HepG2 (cell line): Measurements from ENCODE around the gene ABHD12. TPM values are rescaled to one million over a fixed set of nuclear protein-coding genes. Genes with fewer than 3 reads are reported as not detected.

Experiments
- ATAC-seq: fragments of 200-7000 bp; cut with Tn5 transposase; 3 replicates; pipeline ENCODE4 v1.9.1; 2020; ENCODE audit warnings: mild to moderate bottlenecking, moderate library complexity
- BruUV-seq: library from RNA; stranded (reverse); fragments of 400-500 nt; replicated peaks from 2 replicates; lab custom pipeline; 2021; lab: Mats Ljungman, UMichigan
- CTCF ChIA-PET: fragments of 300-600 bp; formaldehyde crosslinking; extraction: SDS; loops from one replicate; lab custom pipeline; 2021; ENCODE audit warnings: low total read pairs, inconsistent platforms, low intra/inter-chr PET ratio; lab: Yijun Ruan, JAX
- POLR2A ChIA-PET: fragments of 350-600 bp; sonication (Branson Sonifier 250); formaldehyde crosslinking; loops from one replicate; lab custom pipeline; 2020; ENCODE audit warnings: antibody characterized with exemption, inconsistent platforms; lab: Yijun Ruan, JAX
- DNase-seq: peaks from one replicate; pipeline ENCODE4 v3.0.0-alpha.2; 2015; ENCODE audit warnings: low spot score
- FAIRE-seq: peaks from 3 replicates; lab custom pipeline; 2011; peaks lifted over from hg19 to GRCh38; lab: Jason Lieb, UNC
- H2AFZ ChIP-seq: one replicate; pipeline ENCODE4 v1.6.1; 2011; ENCODE audit warnings: low read length, inconsistent platforms
- H3K27ac ChIP-seq: fragments of 300-600 bp; 3 replicates; pipeline ENCODE4 v1.8.0; 2011; ENCODE audit warnings: mixed run types, mild to moderate bottlenecking, mixed read lengths, low read length, inconsistent platforms; ENCODE audit not compliant: insufficient read depth; ENCODE audit errors: extremely low read length
- H3K27me3 ChIP-seq, 2 experiments: fragments of 200-600 bp in 1 of 2; 2 replicates in 1 of 2; 3 replicates in 1 of 2; pipeline versions ENCODE4 v1.6.0 to v1.8.0; 2011; ENCODE audit warnings: low read length in 2 of 2, mild to moderate bottlenecking in 2 of 2, moderate library complexity in 2 of 2, inconsistent platforms in 1 of 2; ENCODE audit not compliant: insufficient read depth in 2 of 2, control insufficient read depth in 1 of 2
- H3K36me3 ChIP-seq, 2 experiments: fragments of 200-600 bp in 1 of 2; replicated peaks in 1 of 2; 2 replicates in 1 of 2; 3 replicates in 1 of 2; pipeline versions ENCODE4 v1.5.1 to v1.8.0; 2011; ENCODE audit warnings: low read length in 2 of 2, inconsistent platforms in 1 of 2; ENCODE audit not compliant: insufficient read depth in 2 of 2, control insufficient read depth in 1 of 2
- H3K4me1 ChIP-seq: 2 replicates; pipeline ENCODE4 v1.5.1; 2012; ENCODE audit warnings: low read length, inconsistent platforms; ENCODE audit not compliant: insufficient read depth
- H3K4me2 ChIP-seq: 2 replicates; pipeline ENCODE4 v1.6.0; 2011; ENCODE audit warnings: low read depth, low read length, inconsistent platforms
- H3K4me3 ChIP-seq, 3 experiments: fragments of 200-600 bp in 1 of 3; sonication (generic), shearing (Covaris generic) in 1 of 3; replicated peaks in 1 of 3; 2 replicates each; pipeline ENCODE4 v1.5.1; 2011 to 2016; ENCODE audit warnings: low read length in 3 of 3, inconsistent platforms in 2 of 3, low read depth in 2 of 3, mild to moderate bottlenecking in 2 of 3, control low read depth in 1 of 3, mixed read lengths in 1 of 3; ENCODE audit not compliant: insufficient read depth in 1 of 3
- H3K79me2 ChIP-seq: one replicate; pipeline ENCODE4 v1.6.1; 2011; ENCODE audit warnings: low read length, inconsistent platforms; ENCODE audit not compliant: insufficient read depth
- H3K9ac ChIP-seq: 2 replicates; pipeline ENCODE4 v1.6.0; 2011; ENCODE audit warnings: mild to moderate bottlenecking, low read depth, low read length, inconsistent platforms; ENCODE audit not compliant: insufficient read depth
- H3K9me3 ChIP-seq: 2 replicates; pipeline ENCODE4 v1.5.1; 2012; ENCODE audit warnings: mild to moderate bottlenecking, low read length
- H4K20me1 ChIP-seq: 2 replicates; pipeline ENCODE4 v1.6.0; 2011; ENCODE audit warnings: inconsistent platforms, mild to moderate bottlenecking, low read length, moderate library complexity; ENCODE audit not compliant: insufficient read depth
- BCL6 ChIP-seq: IDR thresholded peaks from 2 replicates; pipeline ENCODE4 v1.6.1; 2016; ENCODE audit warnings: missing genetic modification reagents, missing compliant biosample characterization
- EP300 ChIP-seq, 3 experiments: sonication (generic) in 1 of 3; formaldehyde crosslinking in 1 of 3; IDR thresholded peaks; 2 replicates each; pipeline versions ENCODE4 v1.5.1 to v1.6.1; 2011 to 2020; ENCODE audit warnings: low read depth in 2 of 3, low read length in 2 of 3, borderline replicate concordance in 1 of 3, improper control_type of control experiment in 1 of 3, mild to moderate bottlenecking in 1 of 3, missing genetic modification reagents in 1 of 3, moderate library complexity in 1 of 3
- ZNF550 ChIP-seq: sonication (generic); formaldehyde crosslinking; IDR thresholded peaks from 2 replicates; pipeline ENCODE4 v1.4.0; 2020; ENCODE audit warnings: mild to moderate bottlenecking, missing genetic modification reagents, borderline replicate concordance
- ZNF720 ChIP-seq: sonication (generic); formaldehyde crosslinking; IDR thresholded peaks from 2 replicates; pipeline ENCODE4 v1.4.0; 2020; ENCODE audit warnings: missing genetic modification reagents
- WGBS: methylation state at CpG from one replicate; pipeline ENCODE4 v1.1.6; 2017; ENCODE audit warnings: low lambda C conversion rate; 5-methylcytosine and 5-hydroxymethylcytosine counted together
- in situ Hi-C: cut with HindIII; loops from 2 replicates; pipeline ENCODE4 v1.10.0; 2017; ENCODE audit warnings: low pct_unique_long_range_greater_than_20kb; ENCODE audit not compliant: extremely low pct_ligation_motif_present
- intact Hi-C: fragments of 100-400 bp; cut with micrococcal nuclease; formaldehyde crosslinking; loops from one replicate; pipeline ENCODE4 v1.10.0; 2022; ENCODE audit not compliant: unreplicated experiment
- polyA plus RNA-seq, 8 experiments: library from polyadenylated mRNA; depleted of rRNA in 3 of 8; stranded (reverse) in 7 of 8; unstranded in 1 of 8; fragments of >200 nt; fragmentation: Illumina TruSeq in 4 of 8; extraction: Trizol in 4 of 8; gene quantifications; 2 replicates each; pipeline versions ENCODE4 v1.2.1 to v1.2.3, GENCODE V29; 2011 to 2016; ENCODE audit warnings: low read depth in 4 of 8, missing spikeins in 1 of 8, mixed read lengths in 1 of 8; ENCODE audit not compliant: insufficient read depth in 1 of 8
- total RNA-seq, 5 experiments: library from RNA; depleted of rRNA; stranded (reverse); fragments of >200 nt; fragmentation: Illumina TruSeq; extraction: Trizol; gene quantifications; 2 replicates each; pipeline ENCODE4 v1.2.3, GENCODE V29; 2016; ENCODE audit warnings: low read depth in 1 of 5
- TF ChIP-seq, protein P1 (sequence below): sonication (generic); formaldehyde crosslinking; IDR thresholded peaks from 2 replicates; pipeline ENCODE4 v1.4.0; 2020; ENCODE audit warnings: mild to moderate bottlenecking, low read depth, missing genetic modification reagents
- TF ChIP-seq, protein P2 (sequence below): sonication (generic); formaldehyde crosslinking; IDR thresholded peaks from 2 replicates; pipeline ENCODE4 v1.9.0; 2022; ENCODE audit warnings: missing genetic modification reagents, mild to moderate bottlenecking, borderline replicate concordance

Gene ABHD12
- total and polyA plus RNA-seq, 2 of the 13 experiments (the other 11 are each of a cell fraction or from before 2014, with no cell fraction given): 23.5 to 72.1 TPM

DNA sequence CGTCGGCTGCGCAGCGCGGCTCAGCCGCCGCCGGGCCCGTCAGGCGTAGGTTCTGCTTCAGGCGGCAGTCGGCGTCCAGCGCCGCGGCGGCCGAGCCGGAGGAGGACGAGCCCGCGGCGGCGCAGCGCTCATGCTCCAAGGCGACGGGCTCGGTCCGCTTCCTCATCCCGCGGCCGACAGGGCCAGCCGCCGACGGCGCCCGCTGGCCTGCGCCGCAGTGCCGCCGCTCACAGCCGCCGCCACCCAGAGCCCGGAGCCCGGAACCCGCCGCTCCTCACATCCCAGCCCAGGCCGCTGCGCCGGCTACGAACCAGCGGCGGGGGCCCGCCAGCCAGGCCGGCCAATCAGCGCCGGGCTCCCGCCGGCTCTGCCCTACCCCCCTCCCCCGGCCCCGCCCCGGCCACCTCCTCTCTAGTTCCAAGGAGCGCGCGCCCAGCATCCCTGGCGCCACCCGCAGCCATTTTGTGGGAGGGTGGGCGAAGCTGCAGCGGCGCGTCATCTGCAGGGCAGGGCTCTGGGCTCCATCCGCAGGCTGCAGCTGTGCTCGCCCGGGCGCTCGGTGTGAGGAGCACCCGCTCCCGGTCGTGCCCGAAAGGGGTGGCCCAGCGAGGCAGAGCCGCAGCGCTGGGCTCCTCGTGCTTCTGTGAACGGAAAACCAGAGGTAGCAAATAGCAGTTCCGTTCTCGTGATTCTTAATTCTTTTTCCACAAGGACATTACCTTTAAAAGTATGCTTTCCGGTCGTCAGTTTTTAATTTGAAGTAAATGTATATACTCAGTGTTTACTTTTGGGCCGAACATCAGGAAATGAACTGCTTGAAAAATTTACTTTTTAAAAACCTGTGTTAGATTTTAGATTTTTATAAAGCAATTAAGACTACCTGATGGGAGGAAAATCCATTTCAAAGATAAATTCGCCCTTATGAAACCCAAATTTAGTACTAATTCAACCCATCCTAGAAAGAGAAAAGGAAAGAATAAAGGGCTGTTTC is at the start of gene ABHD12 (continued):
- TF ChIP-seq BCL6 (CRISPR knock-in tag): peak; percentile 78
- TF ChIP-seq ZNF550 (CRISPR knock-in tag): no peak; the same call in 1 of the 2 replicates

DNA sequence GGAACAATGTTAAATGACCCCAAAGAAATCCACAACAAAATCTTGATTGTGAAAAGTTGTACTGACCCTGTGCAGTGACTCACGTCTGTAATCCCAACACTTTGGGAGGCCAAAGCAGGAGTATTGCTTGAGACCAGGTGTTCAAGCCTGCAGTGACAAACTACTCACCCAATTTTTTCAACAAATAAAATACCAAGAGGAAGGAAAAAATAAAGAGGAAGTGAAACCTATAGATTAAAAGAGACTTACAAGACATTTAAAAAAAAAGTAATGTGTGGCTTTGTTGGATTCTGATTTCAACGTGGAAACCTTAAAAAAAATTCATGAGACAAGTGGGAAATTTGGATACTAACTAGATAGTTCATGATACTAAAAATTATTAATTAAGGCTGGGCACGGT is 48.7 kb upstream of the ABHD12 start:
- Histone ChIP-seq H3K9me3 (no peaks in the 10 kb centered on the region), H2AFZ (no peak overlapping the region), H3K9ac (no peak overlapping the region)
- WGBS: 95% methylated on average over 3 of the region's 3 CpGs
- in situ Hi-C loops: no loop called here
- no peak for FAIRE-seq
- TF ChIP-seq, protein P1, sequence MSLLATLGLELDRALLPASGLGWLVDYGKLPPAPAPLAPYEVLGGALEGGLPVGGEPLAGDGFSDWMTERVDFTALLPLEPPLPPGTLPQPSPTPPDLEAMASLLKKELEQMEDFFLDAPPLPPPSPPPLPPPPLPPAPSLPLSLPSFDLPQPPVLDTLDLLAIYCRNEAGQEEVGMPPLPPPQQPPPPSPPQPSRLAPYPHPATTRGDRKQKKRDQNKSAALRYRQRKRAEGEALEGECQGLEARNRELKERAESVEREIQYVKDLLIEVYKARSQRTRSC (CRISPR knock-in tag): no peak
- TF ChIP-seq, all 625 proteins: peak for 0
- no peaks in the 10 kb centered on the region for H4K20me1 ChIP-seq
- intact Hi-C loops: no loop called here
- H3K36me3 ChIP-seq: peaks cover 14 to 56% of the 10 kb centered on the region in 2 experiments
- no peak overlapping the region for H3K4me2 ChIP-seq
- DNase-seq (no peak), ATAC-seq (no peak)
- H3K27me3 ChIP-seq: no peaks in the 10 kb centered on the region
- H3K79me2 ChIP-seq: no peaks in the 10 kb centered on the region
- no peak overlapping the region for H3K27ac ChIP-seq
- ChIA-PET CTCF (no interaction called here), POLR2A (no interaction called here)
- BruUV-seq: no TSS peak
- no peak overlapping the region for H3K4me3 ChIP-seq
- no peaks in the 10 kb centered on the region for H3K4me1 ChIP-seq

DNA sequence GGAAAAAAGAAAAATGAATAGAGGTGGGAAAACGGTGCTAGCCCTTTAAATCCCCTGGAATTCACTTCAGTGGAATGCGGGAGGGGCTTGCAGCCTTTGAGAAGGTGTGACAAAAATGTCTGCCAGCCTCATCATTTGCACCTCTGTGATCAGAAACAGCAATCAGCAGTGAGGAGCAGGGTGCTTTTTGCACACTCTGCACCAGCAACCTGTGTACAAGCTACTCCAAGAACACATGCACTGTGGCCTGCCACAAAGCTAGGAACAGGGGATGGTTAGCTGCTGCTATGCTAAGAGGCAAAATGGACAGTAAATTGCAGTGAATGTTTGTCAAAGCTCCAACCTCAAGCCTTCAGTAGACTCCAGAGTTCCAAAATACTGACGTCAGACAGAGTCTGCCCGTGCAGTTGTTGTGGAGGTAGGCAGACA is 46.5 kb upstream of the ABHD12 start:
- no peak for FAIRE-seq

More for the DNA sequence above, 46.5 kb upstream of the ABHD12 start:
- in situ Hi-C loops: no loop called here
- Histone ChIP-seq H2AFZ (no peak overlapping the region), H3K27me3 (no peaks in the 10 kb centered on the region), H3K27ac (no peak overlapping the region)
- 95% methylated on average over 4 of the region's 4 CpGs for WGBS
- TF ChIP-seq ZNF720 (CRISPR knock-in tag) (no peak), EP300 (IDR thresholded peaks at IDR 0.05; ENCODE audit: low read depth in 2 of 2, low read length in 2 of 2) (no peak), EP300 (CRISPR knock-in tag; IDR thresholded peaks at IDR 0.05; ENCODE audit: borderline replicate concordance) (no peak)
- TF ChIP-seq, protein P2, sequence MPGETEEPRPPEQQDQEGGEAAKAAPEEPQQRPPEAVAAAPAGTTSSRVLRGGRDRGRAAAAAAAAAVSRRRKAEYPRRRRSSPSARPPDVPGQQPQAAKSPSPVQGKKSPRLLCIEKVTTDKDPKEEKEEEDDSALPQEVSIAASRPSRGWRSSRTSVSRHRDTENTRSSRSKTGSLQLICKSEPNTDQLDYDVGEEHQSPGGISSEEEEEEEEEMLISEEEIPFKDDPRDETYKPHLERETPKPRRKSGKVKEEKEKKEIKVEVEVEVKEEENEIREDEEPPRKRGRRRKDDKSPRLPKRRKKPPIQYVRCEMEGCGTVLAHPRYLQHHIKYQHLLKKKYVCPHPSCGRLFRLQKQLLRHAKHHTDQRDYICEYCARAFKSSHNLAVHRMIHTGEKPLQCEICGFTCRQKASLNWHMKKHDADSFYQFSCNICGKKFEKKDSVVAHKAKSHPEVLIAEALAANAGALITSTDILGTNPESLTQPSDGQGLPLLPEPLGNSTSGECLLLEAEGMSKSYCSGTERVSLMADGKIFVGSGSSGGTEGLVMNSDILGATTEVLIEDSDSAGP (CRISPR knock-in tag): peak; percentile 64
- TF ChIP-seq, all 625 proteins: peak for 1
- BruUV-seq: no TSS peak
- H3K4me1 ChIP-seq: no peaks in the 10 kb centered on the region
- ATAC-seq (no peak; the same call in 2 of the 3 replicates), DNase-seq (no peak)
- no peaks in the 10 kb centered on the region for H4K20me1 ChIP-seq
- no peaks in the 10 kb centered on the region for H3K79me2 ChIP-seq
- no peak overlapping the region for H3K4me3 ChIP-seq
- no peaks in the 10 kb centered on the region for H3K9me3 ChIP-seq
- CTCF ChIA-PET: no interaction called here
- no peak overlapping the region for H3K4me2 ChIP-seq
- POLR2A ChIA-PET: no interaction called here
- intact Hi-C loops: no loop called here
- peaks cover 13 to 50% of the 10 kb centered on the region in 2 experiments for H3K36me3 ChIP-seq
- H3K9ac ChIP-seq: no peak overlapping the region
